Measurements from ENCODE around the gene TEX26. TPM values are rescaled to one million over a fixed set of nuclear protein-coding genes. Genes with fewer than 3 reads are reported as not detected.

TEX26 gene
- total RNA-seq, 2 experiments from 2014 or later = not detected

DNA sequence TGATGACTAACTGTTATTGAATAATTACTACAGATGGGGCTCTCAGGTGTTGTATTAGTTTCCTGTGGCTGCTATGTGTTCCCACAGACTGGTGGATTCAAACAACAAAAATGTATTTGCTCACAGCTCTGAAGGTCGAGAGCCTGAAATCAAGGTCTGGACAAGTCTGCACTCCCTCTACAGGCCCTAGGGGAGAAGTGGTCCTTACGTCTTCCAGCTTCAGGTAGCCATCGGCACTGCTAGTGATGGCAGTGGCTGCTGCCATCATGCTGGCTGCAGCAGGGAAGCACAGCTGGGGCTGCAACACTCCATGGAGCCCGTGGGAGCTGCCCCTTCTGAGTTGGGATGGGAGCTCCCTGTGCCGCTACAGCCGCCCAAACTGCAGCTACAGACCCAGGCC is 1.9 kb downstream of the TEX26 start:
- Histone ChIP-seq H3K36me3 (ENCODE audit: insufficient read depth, low read length) (no peaks in the 10 kb centered on the region), H3K27ac (ENCODE audit: low read depth in 1 of 2, low read length in 2 of 2) (no peak overlapping the region), H3K4me3 (ENCODE audit: low read length) (no peak overlapping the region), H3K27me3 (ENCODE audit: control insufficient read depth in 1 of 2, insufficient read depth in 2 of 2, low read length in 2 of 2) (peaks cover 10 to 28% of the 10 kb centered on the region in 2 experiments), H3K9me3 (ENCODE audit: control insufficient read depth in 1 of 2, insufficient read depth in 1 of 2, low read length in 2 of 2) (peaks cover 5 to 10% of the 10 kb centered on the region in 2 experiments), H3K4me1 (ENCODE audit: insufficient read depth, low read length) (no peaks in the 10 kb centered on the region)
- Mint-ChIP-seq H3K9me3 (peaks cover 2% of the 10 kb centered on the region), H3K4me1 (ENCODE audit: low read depth) (no peaks in the 10 kb centered on the region), H3K4me3 (no peak overlapping the region), H3K27ac (no peak overlapping the region), H3K36me3 (ENCODE audit: low read depth) (no peaks in the 10 kb centered on the region), H3K27me3 (peaks cover 53% of the 10 kb centered on the region)
- ChIA-PET POLR2A (no interaction called here), CTCF (no interaction called here)
- ATAC-seq (ENCODE audit: poor library complexity) (no peak), DNase-seq (no peak)
- TF ChIP-seq, protein P1, sequence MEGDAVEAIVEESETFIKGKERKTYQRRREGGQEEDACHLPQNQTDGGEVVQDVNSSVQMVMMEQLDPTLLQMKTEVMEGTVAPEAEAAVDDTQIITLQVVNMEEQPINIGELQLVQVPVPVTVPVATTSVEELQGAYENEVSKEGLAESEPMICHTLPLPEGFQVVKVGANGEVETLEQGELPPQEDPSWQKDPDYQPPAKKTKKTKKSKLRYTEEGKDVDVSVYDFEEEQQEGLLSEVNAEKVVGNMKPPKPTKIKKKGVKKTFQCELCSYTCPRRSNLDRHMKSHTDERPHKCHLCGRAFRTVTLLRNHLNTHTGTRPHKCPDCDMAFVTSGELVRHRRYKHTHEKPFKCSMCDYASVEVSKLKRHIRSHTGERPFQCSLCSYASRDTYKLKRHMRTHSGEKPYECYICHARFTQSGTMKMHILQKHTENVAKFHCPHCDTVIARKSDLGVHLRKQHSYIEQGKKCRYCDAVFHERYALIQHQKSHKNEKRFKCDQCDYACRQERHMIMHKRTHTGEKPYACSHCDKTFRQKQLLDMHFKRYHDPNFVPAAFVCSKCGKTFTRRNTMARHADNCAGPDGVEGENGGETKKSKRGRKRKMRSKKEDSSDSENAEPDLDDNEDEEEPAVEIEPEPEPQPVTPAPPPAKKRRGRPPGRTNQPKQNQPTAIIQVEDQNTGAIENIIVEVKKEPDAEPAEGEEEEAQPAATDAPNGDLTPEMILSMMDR (IDR thresholded peaks at IDR 0.05) = no peak
- intact Hi-C loops (cut with DNase I, micrococcal nuclease) = no loop called here

DNA sequence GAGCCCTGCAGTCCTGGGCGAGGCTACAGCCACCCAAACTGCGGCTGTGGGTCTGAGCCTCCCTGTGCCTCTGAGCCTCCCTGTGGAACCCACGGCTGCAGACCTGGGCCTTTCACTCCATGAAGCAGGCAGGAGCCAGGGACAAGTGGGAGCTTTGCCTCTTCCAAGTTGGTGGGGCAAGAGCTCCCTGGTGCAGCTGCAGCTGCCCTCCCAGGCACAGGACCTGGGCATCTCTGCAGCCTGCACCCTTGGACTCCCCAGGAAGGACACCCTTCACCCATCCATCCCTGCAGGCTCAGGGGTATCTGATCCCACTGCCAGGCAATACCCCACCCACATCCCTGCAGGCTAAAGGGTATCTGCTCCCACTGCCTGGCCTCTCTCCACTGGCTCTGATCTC is 2.3 kb downstream of the TEX26 start:
- no peak overlapping the region for H3K4me3 Mint-ChIP-seq
- H3K27me3 Mint-ChIP-seq = peaks cover 48% of the 10 kb centered on the region

DNA sequence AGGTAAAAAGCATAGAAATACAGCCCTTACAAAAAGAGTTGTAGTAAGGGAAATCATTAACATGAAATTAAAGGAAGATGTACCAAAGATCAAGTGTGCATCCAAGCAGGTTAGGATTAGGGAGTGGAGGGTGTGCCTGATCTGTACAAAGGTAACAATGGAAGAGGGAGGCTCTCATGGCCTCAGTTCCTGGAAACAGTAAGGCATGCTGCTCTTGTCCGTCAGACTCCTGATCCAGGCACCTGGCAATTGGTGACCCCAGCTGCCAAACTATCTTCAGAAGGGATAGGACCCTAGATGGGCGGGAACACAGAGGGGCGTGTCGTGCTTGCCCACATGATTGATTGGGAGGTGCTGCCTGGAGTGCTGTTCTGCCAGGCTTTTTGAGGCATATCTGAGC is 4.5 kb downstream of the TEX26 start:
- ATAC-seq (ENCODE audit: poor library complexity) (no peak), DNase-seq (no peak)
- no peaks in the 10 kb centered on the region for H3K36me3 ChIP-seq (ENCODE audit: insufficient read depth, low read length)
- POLR2A ChIA-PET = no interaction called here
- peaks cover 30% of the 10 kb centered on the region for H3K27me3 Mint-ChIP-seq
- peaks cover 2% of the 10 kb centered on the region for H3K9me3 Mint-ChIP-seq
- no peak overlapping the region for H3K27ac ChIP-seq (ENCODE audit: low read depth in 1 of 2, low read length in 2 of 2)
- no peaks in the 10 kb centered on the region for H3K4me1 Mint-ChIP-seq (ENCODE audit: low read depth)
- no peak overlapping the region for H3K4me3 Mint-ChIP-seq
- H3K4me1 ChIP-seq (ENCODE audit: insufficient read depth, low read length) = no peaks in the 10 kb centered on the region
- H3K27me3 ChIP-seq (ENCODE audit: control insufficient read depth in 1 of 2, insufficient read depth in 2 of 2, low read length in 2 of 2) = peaks cover 7 to 20% of the 10 kb centered on the region in 2 experiments
- no peak overlapping the region for H3K4me3 ChIP-seq (ENCODE audit: low read length)
- TF ChIP-seq, protein P1 (IDR thresholded peaks at IDR 0.05) = no peak
- H3K36me3 Mint-ChIP-seq (ENCODE audit: low read depth) = no peaks in the 10 kb centered on the region
- intact Hi-C loops (cut with DNase I, micrococcal nuclease) = no loop called here
- H3K27ac Mint-ChIP-seq = no peak overlapping the region
- CTCF ChIA-PET = no interaction called here
- peaks cover 5 to 10% of the 10 kb centered on the region in 2 experiments for H3K9me3 ChIP-seq (ENCODE audit: control insufficient read depth in 1 of 2, insufficient read depth in 1 of 2, low read length in 2 of 2)

More for the DNA sequence above, 2.3 kb downstream of the TEX26 start:
- H3K27ac Mint-ChIP-seq = no peak overlapping the region
- Histone ChIP-seq H3K36me3 (ENCODE audit: insufficient read depth, low read length) (no peaks in the 10 kb centered on the region), H3K27me3 (ENCODE audit: control insufficient read depth in 1 of 2, insufficient read depth in 2 of 2, low read length in 2 of 2) (peaks cover 7 to 28% of the 10 kb centered on the region in 2 experiments), H3K4me1 (ENCODE audit: insufficient read depth, low read length) (no peaks in the 10 kb centered on the region), H3K4me3 (ENCODE audit: low read length) (no peak overlapping the region), H3K27ac (ENCODE audit: low read depth in 1 of 2, low read length in 2 of 2) (no peak overlapping the region), H3K9me3 (ENCODE audit: control insufficient read depth in 1 of 2, insufficient read depth in 1 of 2, low read length in 2 of 2) (peaks cover 5 to 10% of the 10 kb centered on the region in 2 experiments)
- H3K4me1 Mint-ChIP-seq (ENCODE audit: low read depth) = no peaks in the 10 kb centered on the region
- ChIA-PET CTCF (no interaction called here), POLR2A (no interaction called here)
- no peak for DNase-seq
- TF ChIP-seq, protein P1 (IDR thresholded peaks at IDR 0.05) = no peak
- H3K9me3 Mint-ChIP-seq = peaks cover 2% of the 10 kb centered on the region
- no peak for ATAC-seq (ENCODE audit: poor library complexity)
- intact Hi-C loops (cut with DNase I, micrococcal nuclease) = no loop called here
- H3K36me3 Mint-ChIP-seq (ENCODE audit: low read depth) = no peaks in the 10 kb centered on the region
